ENCODE results near the gene ADGRD2.
A peak's percentile ranks its signal among the peaks of the same experiment; 100 is the strongest.

Gene ADGRD2

DNA sequence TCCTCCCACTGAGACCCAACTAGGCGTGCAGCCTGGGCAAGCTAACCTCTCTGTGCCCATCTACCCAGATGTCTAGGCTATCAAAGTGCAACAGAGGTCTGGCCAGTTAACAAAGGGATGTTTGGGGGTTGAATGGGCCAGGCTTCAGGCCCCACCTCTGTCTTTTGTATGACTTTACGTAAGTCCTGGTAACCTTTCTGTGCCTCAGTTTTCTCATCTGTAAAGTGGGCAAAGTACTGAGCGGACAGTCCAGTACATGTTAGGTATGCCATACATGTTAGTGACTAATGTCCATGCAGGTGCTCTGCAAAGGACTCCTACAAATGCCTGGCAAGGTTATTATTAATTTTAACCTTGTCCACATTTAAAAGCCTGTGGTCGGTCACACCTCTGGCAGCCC is 43.0 kb downstream of the ADGRD2 start:
- H3K27me3 Mint-ChIP-seq, result no peaks in the 10 kb centered on the region
- no peaks in the 10 kb centered on the region for H3K36me3 Mint-ChIP-seq
- H3K4me3 Mint-ChIP-seq, result no peak overlapping the region
- H3K4me1 Mint-ChIP-seq, result peaks cover 22% of the 10 kb centered on the region
- H3K9me3 Mint-ChIP-seq, result no peaks in the 10 kb centered on the region
- H3K27ac Mint-ChIP-seq, result no peak overlapping the region

- peaks cover 22% of the 10 kb centered on the region for H3K4me1 Mint-ChIP-seq
- no peaks in the 10 kb centered on the region for H3K36me3 Mint-ChIP-seq
- no peaks in the 10 kb centered on the region for H3K9me3 Mint-ChIP-seq
- H3K4me3 Mint-ChIP-seq, result no peak overlapping the region
- no peaks in the 10 kb centered on the region for H3K27me3 Mint-ChIP-seq
- H3K27ac Mint-ChIP-seq, result no peak overlapping the region
Measured at GRCh38 chr9:124493794-124494479, 43.7 kb downstream of the ADGRD2 start.

DNA sequence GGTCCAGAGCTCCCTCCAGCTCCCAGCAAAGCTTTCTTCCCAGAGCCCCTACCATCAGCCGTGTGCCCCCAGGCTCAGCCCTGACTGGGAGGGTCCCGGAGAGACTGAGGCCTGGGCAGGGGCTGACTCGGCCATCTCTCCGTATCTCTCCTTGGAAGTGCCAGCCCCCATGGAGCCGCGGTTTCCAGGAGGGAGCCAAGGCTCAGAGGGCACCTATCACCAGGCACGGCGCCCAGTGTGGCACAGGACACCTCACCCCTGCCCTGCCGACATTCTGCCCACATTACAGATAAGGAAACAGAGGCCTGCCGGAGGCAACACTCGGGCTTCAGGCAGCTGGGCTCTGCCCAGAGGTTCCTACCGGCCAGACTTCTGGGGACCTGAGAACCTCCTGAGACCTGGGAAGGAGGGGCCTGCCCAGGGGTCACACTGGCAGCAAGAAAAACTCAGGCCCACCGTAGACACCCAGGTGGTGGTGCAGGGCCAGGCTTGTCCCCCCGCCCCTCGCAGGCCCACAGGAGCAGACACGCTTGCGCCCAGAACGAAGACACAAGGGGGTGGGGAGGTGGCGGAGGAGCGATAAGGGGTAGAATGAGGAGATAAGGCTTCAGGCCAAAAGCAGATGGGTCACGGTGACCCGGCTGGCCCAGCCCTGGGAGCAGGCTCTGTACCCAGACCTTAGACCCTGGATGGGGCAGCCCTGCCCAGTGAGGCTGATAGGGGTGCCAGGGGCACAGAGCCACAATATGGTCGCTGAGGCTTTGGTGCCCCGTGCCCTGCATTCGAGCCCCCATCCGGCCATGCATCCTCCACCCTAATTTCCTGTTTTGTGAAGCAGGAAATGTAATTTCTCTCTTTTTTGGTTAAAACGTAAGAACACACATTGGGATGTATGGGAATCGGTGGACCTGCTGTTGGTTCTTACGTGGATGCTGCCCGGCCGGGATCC is 45.1 kb downstream of the ADGRD2 start:
- no peaks in the 10 kb centered on the region for H3K36me3 Mint-ChIP-seq
- H3K4me3 Mint-ChIP-seq, result peak overlapping the region; percentile 1
- no peak overlapping the region for H3K27ac Mint-ChIP-seq
- no peaks in the 10 kb centered on the region for H3K9me3 Mint-ChIP-seq
- no peaks in the 10 kb centered on the region for H3K27me3 Mint-ChIP-seq
- H3K4me1 Mint-ChIP-seq, result peaks cover 22% of the 10 kb centered on the region

GRCh38 chr9:124496075-124496449 is 45.8 kb downstream of the ADGRD2 start:
- no peaks in the 10 kb centered on the region for H3K36me3 Mint-ChIP-seq
- H3K9me3 Mint-ChIP-seq, result no peaks in the 10 kb centered on the region
- no peaks in the 10 kb centered on the region for H3K27me3 Mint-ChIP-seq
- H3K4me1 Mint-ChIP-seq, result peaks cover 22% of the 10 kb centered on the region
- H3K27ac Mint-ChIP-seq, result no peak overlapping the region
- peak overlapping the region; percentile 1 for H3K4me3 Mint-ChIP-seq

DNA sequence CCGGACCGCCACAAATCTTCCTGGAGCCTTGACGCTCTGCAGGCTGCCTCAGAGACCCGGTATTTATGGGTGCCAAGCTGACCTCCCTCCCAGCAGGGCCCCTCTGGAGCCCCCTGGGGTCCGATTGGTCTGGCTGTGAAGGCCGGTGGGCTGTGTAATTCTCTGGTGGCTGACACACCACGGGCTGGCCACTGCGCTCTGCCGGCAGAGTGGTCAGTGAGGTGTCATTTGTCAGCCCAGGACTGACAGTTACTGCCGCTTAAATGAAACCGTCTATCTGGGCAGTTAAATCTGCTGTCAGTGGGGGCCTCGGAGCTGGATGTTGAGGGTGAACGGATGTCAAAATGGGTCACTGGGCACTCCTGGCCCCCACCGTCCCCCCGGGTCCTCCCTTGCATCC is 46.2 kb downstream of the ADGRD2 start:
- H3K4me1 Mint-ChIP-seq, result peaks cover 22% of the 10 kb centered on the region
- no peak overlapping the region for H3K27ac Mint-ChIP-seq
- no peak overlapping the region for H3K4me3 Mint-ChIP-seq
- no peaks in the 10 kb centered on the region for H3K9me3 Mint-ChIP-seq
- H3K36me3 Mint-ChIP-seq, result no peaks in the 10 kb centered on the region
- no peaks in the 10 kb centered on the region for H3K27me3 Mint-ChIP-seq

DNA sequence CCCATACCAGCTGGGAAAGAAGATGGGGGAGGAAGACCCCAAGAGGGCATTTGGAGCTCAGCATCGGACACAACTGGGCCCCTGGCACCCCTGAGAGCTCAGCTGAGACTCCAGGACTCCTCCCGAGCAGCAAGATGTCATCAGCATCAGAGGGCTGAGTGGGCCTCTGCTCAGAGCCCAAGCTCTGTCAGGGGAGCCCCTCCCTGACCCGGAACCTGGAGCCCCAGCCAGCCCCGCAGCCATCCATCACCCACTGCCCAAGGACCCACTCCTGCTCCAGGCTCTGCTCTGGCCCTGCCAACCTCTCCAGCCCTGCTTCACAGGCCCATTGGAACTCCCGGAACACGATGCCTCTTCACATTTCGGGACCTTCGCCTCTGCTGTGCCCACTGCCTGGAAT is 47.2 kb downstream of the ADGRD2 start:
- Mint-ChIP-seq H3K27ac (no peak overlapping the region), H3K36me3 (no peaks in the 10 kb centered on the region), H3K27me3 (no peaks in the 10 kb centered on the region), H3K9me3 (no peaks in the 10 kb centered on the region), H3K4me3 (no peak overlapping the region), H3K4me1 (peaks cover 22% of the 10 kb centered on the region)

DNA sequence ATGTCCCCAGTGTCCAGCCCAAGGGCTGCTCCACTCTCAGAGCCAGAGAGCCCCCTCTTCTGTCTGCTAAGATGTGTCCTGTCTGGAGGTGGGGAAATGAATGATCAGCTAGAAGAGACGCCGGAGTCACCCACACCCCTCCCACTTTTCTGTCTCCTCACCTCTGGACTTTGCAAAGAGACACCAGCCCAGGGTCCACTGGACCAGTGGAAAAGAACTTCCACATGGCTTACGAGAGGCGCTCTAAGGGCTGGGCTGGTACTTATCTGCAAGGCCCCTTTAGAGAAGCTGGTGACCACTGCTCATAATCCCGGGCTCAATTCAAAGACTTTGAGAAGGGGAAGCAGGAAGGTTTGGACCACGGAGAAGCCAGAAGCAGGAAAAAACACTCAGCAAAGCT is 47.8 kb downstream of the ADGRD2 start:
- Mint-ChIP-seq H3K9me3 (no peaks in the 10 kb centered on the region), H3K4me3 (no peak overlapping the region), H3K4me1 (peaks cover 22% of the 10 kb centered on the region), H3K36me3 (no peaks in the 10 kb centered on the region), H3K27me3 (no peaks in the 10 kb centered on the region), H3K27ac (no peak overlapping the region)

- Mint-ChIP-seq H3K4me1 (peaks cover 23% of the 10 kb centered on the region), H3K27ac (no peak overlapping the region), H3K9me3 (no peaks in the 10 kb centered on the region), H3K36me3 (no peaks in the 10 kb centered on the region), H3K27me3 (no peaks in the 10 kb centered on the region), H3K4me3 (no peak overlapping the region)
Measured at GRCh38 chr9:124498499-124499146, 48.4 kb downstream of the ADGRD2 start.

- Mint-ChIP-seq H3K4me1 (peaks cover 29% of the 10 kb centered on the region), H3K27ac (peak overlapping the region; percentile 26), H3K36me3 (no peaks in the 10 kb centered on the region), H3K27me3 (peaks cover 4% of the 10 kb centered on the region), H3K9me3 (no peaks in the 10 kb centered on the region), H3K4me3 (no peak overlapping the region)
Measured at GRCh38 chr9:124499216-124499615, 49.0 kb downstream of the ADGRD2 start.

- no peaks in the 10 kb centered on the region for H3K9me3 Mint-ChIP-seq
- peaks cover 27% of the 10 kb centered on the region for H3K4me1 Mint-ChIP-seq
Measured at GRCh38 chr9:124500028-124500795, 50.0 kb downstream of the ADGRD2 start.

GRCh38 chr9:124500796-124501611 is 50.8 kb downstream of the ADGRD2 start:
- Mint-ChIP-seq H3K27ac (no peak overlapping the region), H3K9me3 (no peaks in the 10 kb centered on the region), H3K36me3 (no peaks in the 10 kb centered on the region), H3K4me1 (peaks cover 20% of the 10 kb centered on the region), H3K27me3 (peaks cover 6% of the 10 kb centered on the region), H3K4me3 (no peak overlapping the region)

More at GRCh38 chr9:124500028-124500795, 50.0 kb downstream of the ADGRD2 start:
- H3K27ac Mint-ChIP-seq, result no peak overlapping the region
- peaks cover 4% of the 10 kb centered on the region for H3K27me3 Mint-ChIP-seq
- H3K4me3 Mint-ChIP-seq, result no peak overlapping the region
- no peaks in the 10 kb centered on the region for H3K36me3 Mint-ChIP-seq

DNA sequence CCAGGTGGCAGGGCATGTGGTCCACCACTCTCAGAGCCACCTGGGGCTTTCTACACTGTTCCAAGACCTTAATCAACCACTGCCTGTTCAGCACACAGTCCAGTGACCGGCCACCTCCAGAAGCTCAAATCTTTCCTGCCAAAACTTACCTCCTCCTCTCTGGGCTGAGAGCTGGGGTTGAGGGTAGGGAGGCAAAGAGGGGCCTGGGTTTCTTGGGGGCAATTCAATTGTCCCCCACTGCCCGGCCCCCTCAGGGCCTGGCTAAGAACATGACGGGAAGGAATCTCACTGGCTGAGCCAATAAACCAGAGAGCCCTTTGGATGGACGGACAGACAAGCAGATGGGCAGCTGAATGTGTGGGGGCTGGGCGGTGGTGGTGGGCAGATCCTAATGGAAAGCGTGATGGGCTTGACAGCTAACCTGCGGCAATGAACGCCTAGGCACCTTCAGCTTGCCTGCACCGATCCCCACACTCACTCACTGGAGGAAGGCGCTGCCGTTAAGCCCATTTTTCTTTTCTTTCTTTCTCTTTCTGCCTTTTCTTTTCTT is 51.6 kb downstream of the ADGRD2 start:
- peaks cover 7% of the 10 kb centered on the region for H3K27me3 Mint-ChIP-seq
- H3K27ac Mint-ChIP-seq, result no peak overlapping the region
- H3K36me3 Mint-ChIP-seq, result no peaks in the 10 kb centered on the region
- H3K4me3 Mint-ChIP-seq, result no peak overlapping the region
- peaks cover 14% of the 10 kb centered on the region for H3K4me1 Mint-ChIP-seq
- no peaks in the 10 kb centered on the region for H3K9me3 Mint-ChIP-seq

GRCh38 chr9:124502711-124503702 is 52.8 kb downstream of the ADGRD2 start:
- H3K27ac Mint-ChIP-seq, result no peak overlapping the region
- H3K4me3 Mint-ChIP-seq, result no peak overlapping the region
- no peaks in the 10 kb centered on the region for H3K9me3 Mint-ChIP-seq
- peaks cover 7% of the 10 kb centered on the region for H3K27me3 Mint-ChIP-seq
- H3K4me1 Mint-ChIP-seq, result peaks cover 7% of the 10 kb centered on the region
- no peaks in the 10 kb centered on the region for H3K36me3 Mint-ChIP-seq

Data from activated naive CD4-positive, alpha-beta T cell treated with anti-CD3 and anti-CD28 coated beads, Interleukin-2, amount 50 U/mL, for 24 hours (primary cell).